ENCODE results near the gene BLVRA.

BLVRA gene

DNA sequence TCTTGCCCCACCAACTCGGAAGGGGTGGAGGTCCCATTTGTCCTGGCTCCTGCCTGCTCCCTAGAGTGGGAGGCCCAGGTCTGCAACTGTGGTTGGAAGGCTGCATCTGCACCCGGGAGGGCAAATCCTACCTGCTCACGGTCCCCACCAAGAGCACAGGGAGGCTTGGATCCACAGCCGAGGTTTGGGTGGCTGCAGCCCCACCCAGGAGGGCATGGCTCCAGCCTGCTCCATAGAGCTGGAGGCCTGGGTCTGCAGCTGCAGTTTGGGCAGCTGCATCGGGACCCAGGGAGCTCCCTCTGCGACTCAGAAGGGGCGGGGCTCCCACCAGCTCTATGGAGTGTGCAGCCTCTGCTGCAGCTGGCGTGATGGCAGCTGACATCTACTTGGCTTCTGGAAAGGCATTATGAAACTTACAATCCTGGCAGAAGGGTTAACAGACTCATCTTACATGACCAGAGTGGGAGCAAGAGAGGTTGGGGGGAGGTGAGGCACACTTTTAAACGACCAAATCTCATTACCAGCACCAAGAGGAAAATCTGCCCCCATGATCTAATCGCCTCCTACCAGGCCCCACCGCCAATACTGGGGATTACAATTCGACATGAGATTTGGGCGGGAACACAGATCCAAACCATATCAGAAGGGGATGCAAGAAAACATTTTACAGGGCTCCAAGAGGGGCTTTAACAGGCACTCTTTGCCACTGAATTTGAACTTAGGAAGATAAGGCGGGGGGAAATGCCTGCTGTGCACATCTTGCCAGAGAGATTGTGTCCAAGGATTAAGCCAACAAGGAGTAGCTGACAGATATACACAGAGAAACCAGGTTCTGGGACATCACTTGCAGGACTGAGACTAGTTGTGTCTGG, 8.2 kb upstream of the BLVRA start:
- no peak for DNase-seq

DNA sequence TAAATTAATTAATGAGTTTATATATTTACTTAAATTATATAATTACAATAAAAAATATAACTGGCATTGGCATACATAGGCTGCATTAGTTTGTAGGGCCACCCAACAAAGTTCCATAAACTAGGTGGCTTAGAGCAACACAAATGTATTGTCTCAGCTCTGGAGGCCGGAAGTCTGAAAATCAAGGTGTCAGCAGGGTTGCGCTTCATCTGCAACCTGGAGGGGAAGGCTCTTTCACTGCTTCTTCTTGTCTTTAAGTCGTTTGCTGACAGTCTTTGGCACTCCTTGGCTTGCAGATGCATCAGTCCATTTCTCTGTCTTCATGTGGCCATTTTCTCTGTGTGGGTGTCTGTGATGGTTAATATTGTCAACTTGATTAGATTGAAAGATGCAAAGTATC, 6.1 kb upstream of the BLVRA start:
- DNase-seq: no peak

DNA sequence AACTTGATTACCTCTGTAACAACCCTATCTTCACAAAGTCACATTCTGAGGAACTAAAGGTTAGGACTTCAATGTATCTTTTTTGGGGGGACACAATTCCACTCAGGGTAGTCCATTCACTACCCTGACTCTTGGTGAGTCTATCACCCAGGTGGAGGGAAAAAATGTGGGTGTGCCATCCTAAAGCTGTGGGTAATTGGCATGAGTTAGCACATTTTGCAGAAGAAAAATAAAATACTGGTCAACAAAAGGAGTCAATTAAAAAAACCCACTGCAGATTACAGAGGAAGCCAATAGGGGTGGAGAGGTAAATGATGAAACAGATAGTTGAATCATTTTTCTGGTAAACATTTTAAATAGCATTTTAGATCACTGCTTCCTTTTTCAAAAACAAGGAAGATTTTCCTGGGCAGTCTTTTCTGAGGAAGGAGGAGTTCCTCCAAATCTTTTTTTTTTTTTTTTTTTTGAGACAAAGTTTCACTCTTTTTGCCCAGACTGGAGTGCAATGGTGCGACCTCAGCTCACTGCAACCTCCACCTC, 5.1 kb upstream of the BLVRA start:
- DNase-seq: no peak

DNA sequence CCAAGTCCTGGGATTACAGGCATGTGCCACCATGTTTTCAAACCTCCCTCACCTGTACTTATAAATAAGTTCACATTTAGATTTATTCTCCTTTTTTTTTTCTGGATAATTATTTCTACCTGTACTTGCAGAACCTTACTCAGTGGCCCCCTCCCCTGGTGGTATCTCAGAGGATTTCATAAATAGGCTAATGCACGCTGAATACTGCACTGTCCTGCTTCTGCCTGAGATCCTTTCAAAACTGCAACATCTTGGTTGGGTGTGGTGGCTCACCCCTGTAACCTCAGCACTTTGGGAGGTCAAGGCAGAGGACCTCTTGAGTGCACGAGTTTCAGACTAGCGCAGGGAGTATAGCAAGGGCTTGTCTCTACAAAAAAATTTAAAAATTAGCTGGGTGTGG, 4.6 kb upstream of the BLVRA start:
- no peak for DNase-seq

DNA sequence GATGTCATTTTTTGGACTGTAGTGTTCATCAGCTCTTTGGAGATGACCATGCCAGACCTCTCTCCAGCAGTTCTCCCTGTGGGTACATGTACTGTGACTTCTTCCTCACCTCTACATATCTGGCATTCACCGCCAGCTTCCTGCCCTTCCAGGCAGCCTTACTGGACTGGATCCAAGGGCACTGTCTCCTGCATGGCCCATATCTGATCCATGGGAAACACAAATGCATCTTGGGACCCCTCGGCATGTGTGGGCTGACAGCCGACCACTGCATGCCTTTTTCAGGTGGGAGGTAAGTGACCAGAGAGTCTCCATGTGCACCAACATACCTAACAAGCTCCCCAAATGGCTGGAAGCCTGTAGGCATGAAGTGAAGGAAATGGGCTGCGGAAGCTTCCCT, 3.9 kb upstream of the BLVRA start:
- no peak for DNase-seq

DNA sequence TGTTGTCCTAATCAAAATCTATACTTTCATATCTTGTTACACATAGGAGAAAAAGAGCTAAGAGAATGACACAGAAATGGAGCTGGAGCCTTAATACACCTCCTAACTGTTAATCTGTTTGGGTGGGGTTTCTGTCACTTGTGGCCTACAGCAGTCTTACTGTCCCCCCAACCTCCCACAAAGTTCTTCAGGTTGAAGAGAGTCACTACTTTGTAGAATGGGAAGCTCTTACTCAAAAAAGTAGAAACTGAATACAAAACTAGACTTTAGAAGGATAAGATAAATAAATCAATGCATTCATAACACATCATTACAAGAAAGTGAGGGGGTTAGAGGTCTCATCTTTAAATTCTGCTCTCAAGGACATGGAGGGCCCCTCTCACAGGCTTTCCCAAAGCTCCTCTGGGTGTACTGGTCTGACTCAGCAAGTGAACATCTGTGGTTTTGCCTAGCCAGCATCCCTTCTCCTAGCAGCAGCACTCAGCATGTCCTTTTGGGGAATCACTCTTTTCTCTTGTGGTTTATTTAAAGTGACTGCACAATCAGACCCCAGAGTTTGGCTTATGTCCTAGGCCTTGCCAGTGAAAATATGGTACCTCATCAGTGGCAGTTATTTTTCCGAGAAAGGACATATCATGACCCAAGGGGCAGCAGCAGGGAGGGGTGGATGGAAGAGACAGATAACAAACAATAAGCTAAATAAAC, 2.0 kb upstream of the BLVRA start:
- no peak for DNase-seq

DNA sequence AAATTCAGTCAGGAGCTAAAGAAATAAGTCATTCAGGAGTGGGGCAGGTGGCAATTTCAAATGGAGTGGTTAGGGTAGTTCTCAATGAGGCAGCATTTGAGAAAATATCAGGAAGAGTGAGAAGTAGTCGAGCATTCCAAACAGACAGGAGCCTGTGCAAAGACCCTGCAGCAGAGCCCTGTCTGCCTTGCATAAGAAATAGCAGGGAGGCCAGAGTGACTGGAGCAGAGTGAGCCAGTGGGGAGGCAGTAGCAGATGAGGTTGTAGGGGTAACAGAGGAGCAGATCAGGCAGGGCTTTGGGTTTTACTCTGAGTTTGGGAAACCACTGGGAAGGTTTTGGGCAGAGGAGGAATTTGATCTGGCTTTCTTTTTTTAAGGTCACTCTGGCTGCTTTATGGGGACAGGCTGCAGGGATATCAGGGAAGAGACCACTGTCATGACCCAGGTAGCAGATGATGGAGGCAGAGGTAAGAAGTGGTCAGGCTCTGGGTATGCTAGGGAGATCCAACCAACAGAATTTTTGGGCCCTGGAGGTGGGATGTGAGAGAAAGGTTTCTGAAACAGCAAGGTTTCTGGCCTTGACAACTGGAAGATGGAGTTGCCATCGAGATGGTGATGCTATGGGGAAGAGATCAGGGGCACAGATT, 1.3 kb upstream of the BLVRA start:
- DNase-seq: no peak

DNA sequence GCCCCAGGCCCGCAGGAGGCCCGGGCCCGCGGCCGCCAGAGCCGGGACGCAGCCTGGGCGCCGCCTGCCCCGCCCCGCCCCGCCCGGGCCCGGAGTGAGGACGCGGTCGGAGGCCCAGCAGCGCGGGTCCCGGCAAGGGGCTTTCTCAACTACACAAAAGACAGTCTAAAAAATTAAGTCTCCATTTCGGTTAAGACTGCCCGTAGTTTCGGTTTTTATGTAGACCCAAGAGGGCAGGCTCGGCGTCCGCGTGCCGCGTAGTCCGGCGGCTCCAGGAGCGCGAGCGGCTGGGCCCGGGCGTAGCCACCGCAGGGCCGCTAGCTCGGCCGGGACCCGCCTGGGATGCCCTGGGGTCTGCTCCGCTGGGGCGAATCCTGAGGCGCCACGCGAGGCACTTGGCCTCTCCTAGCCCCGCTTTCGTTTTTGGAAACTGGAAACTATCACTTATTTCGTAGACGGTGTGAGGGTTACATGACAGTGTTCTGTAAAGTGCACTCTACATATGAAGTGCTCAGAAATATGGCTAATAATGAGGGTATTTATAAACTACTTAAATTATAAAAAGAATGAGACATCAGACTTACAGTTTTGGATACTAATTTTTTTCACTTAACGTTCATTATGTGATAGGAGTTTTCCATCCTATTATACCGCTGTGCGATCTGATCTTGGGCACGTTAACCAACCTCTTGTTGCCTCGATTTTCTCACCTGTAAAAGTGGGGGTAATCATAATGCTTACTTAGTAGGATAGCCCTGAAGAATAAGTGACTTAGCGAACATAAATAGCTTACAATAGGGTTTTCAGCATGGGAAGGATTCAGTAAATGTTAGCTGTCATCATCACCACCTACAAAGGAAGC, 573 bp downstream of the BLVRA start:
- no peak for DNase-seq

DNA sequence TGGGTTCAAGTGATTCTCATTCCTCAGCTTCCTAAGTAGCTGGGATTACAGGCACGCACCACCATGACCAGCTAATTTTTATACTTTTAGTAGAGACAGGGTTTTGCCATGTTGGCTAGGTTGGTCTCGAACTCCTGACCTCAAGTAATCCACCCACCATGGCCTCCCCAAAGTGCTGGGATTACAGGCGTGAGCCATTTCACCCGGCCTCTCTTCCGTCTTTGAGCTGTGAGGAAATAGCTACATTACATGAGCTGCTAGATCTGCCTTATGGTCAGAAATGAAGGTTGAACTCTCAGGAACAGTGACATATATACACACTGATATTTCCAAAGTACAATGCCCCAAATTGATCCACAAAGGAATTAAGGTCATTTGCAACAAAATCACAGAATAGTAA, 2.4 kb downstream of the BLVRA start:
- no peak for DNase-seq

DNA sequence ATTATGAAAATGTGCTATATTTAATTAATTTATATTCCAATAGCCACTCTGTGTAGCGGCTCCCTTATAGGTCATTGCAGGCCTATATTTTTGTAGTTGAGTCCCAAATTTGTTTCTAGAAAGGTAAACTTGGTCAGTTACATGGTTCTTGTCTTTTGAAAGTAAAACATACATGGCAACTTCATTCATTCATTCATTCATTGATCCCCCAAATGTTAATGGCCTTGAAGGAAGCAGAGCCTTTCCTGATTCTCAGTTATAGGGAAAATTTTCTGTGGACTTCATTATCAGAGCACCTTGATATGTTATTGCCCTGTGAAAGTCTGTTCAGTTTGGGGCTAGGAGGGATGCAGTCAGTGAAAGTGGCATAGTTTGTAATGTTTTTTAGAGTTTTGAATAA, 2.9 kb downstream of the BLVRA start:
- DNase-seq: no peak

DNA sequence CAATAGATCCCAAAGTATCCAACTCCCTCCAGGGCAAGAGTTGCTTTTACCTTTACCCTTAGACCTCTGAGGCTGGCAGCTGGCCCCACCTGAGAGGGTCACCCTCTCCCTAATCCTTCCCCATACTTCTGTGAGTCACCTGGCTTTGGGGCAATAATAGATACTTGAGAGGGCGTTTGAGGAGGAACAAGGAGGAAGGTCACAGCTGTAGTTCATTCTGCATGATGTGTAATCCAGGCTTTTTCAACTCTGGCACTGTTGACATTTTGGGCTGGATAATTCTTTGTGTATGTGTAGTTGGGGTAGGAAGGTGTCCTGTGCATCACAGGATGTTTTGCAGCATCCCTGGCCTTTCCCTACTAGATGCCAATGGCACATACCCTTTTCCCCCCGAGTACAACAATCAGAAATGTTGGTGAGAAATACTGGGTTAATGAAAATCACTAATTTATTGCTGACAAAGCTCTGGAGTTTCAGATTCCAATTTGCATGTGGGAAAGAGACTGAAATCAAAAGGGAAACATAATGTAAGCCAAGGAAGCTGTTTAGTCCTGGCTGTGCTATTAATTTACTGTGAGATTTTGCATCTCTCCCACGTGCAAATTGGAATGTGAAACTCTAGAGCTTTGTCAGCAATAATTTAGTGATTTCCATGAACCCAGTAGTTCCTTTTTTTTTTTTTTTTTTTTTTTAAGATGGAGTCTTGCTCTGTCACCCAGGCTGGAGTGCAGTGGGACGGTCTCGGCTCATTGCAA, 3.6 kb downstream of the BLVRA start:
- no peak for DNase-seq

DNA sequence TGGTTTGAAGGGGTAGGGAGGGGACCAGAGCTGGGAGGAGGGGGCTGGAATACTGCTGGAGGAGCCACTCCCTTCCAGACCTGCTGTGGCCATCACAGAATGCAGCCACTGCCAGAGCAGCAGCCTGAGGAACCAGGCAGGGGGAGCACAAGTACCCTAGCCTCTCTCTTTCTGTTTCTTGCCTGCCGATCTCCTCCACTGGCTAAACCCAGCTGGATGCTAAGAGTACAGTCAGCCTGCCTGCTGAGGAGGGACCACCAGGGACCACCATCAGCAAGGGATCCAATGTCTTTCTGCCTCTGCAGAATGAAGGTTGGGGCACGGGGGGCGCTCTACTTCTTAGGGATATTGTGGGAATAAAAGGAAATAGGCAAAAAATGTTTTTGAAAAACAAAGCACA, 4.7 kb downstream of the BLVRA start:
- DNase-seq: no peak

DNA sequence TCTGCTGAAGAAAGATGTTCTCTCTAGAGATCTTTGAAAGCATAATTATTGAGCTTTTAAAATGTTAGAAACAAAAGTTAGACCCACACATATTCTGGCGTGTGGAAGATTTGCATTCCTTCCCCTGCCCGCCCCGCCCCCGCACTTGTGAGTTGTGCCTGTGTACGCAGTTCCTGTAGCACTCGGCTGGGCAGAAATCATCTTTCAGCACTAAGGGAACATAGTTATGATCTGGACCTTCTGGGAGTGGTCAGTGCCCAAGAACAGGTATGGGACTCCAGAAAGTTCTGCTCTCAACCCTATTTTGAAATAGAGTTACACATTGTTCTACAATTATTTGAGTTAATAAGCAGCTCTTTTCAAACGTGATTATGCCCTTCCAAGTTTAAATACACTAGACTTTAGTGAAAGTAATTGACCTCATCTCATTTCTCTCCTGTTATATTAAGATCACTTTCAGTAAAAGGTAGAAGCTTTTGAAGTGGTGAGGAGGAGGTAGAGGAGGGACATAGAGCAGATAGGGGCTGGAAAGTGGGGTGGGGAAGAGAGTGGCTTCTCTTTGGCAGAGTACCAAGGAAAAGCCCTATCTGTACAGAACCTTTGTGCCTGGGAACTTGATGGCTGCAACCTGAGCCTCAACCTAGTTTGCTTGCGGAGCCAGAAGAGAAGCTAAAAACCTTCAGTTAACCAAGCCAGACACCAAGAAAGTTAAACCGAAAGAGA, 5.7 kb downstream of the BLVRA start:
- DNase-seq: peak; percentile 61

DNA sequence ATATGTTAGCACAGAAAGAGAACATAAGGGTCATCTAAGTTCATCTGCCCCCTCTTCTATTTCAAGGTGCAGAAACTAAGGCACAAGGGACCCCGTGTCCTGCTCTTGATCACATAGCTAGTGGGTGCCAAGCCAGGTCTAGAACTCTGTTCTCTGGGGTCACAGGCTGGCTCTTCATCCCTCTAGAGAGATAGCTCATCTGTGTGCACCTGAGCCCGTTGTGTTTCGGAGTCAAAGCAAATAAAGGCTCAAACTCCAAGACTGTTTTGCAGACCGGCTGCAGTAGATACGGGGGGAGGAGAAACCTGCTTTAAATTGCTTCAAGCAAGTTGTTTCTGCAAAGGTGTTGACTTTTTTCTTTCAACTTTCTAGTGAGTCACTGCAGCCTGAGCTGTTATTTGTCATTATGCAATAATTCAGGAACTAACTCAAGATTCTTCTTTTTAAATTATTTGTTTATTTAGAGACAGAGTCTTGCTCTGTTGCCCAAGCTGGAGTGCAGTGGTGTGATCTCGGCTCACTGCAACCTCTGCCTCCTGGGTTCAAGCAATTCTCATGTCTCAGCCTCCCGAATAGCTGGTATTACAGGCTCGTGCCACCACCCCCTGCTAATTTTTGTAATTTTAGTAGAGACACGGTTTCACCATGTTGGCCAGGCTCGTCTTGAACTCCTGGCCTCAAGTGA, 6.5 kb downstream of the BLVRA start:
- DNase-seq: no peak

DNA sequence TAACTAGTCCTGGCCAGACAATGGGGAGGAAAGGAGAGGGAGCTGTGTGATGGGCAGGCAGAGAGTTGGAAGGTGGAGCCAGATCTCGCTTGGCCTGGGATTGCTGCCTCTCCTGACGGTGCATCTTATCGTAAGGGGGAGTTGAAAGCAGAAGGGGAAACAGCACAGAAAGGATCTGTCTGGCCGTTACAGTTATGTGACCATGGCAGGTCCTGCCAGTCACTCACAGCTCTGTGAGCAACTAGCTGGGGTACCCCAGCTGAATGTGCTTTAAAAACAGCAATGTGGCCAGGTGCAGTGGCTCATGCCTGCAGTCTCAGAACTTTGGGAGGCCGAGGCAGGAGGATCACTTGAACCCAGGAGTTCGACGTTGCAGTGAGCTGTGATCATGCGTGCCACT, 8.1 kb downstream of the BLVRA start:
- no peak for DNase-seq

DNA sequence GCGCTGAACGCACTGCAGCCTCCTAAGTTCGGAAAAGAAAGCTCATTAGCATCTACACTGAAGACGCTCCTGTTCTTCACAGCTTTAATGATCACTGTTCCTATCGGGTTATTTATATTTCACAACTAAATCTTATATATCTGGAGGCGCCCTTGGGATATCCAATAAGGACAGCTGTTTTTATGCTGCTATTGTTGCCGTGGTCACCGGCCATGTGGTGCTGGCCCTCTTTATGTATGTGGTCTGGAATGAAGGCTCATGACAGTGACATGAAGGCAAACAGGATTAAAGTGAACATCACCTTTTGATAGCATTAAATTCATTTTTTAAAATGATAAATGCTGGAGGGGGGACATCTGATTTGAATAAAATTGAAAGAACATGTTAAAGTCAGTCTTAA, 8.8 kb downstream of the BLVRA start:
- DNase-seq: no peak

DNA sequence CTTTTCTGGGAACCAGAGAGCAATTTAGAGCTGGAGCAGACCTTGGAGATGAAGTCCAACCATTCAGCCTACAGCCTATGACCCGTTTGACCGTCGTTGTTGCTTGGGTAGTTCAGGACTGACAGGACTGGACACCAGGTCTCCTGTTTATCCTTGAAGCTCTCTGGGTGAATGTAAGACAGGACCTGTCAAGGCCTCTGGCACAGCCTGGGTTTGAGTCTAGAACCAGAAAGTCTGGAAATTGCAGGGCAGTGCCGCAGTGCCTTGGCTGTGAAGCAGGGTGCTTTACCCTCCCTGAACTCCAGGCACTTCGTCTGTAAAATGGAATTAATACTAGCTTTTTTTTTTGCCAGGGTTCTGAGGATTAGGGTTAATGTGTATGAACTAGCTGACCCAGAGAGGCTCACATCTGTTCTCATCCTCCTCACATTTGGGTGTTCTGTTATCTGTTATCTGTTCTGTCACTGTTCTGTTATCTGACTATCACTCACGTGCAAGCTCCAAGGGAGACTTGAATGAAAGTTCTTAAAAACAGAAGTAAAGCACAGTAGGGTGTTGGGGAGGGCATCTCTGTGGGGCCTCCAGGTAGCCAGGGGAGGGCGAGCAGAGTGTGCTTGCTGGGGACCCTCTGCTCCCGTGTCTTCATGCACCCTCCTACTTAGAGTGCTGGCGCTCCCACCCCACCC, 9.9 kb downstream of the BLVRA start:
- no peak for DNase-seq

DNA sequence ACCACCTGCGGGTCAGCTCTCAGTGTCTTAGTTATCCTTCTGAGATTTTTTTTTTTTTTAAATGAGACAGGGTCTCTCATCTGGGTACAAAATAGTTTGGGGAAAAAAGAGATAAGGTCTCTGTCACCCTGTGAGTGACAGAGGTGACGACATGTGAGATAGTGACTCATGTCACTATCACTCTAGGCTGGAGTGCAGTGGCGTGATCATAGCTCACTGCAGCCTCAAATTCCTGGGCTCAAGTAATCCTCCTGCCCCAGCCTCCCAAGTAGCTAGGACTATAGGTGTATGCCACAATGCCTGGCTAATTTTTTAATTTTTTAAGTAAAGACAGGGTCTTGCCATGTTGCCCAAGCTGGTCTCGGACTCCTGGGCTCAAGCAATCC, 10.4 kb downstream of the BLVRA start:
- DNase-seq: no peak

DNA sequence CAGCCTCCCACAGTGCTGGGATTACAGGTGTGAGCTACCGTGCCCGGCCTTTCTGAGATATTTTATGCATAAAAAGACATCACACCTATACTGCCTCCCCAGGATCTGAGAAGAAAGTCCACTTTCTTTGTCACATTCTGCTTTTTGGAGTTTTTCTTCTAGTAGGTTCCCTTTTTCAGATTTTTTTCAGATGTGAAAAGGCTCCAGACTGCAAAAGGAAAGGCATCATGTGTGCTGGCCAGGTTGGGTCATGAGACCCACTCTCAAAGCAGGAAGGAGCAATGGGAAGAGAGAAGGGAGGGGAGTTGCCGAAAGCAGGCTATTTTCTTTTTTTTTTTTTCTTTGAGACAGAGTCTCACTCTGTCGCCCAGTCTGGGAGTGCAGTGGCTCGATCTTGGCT, 10.8 kb downstream of the BLVRA start:
- DNase-seq: no peak
